GM13977 (cell line): ENCODE results near the gene ISCA1.
"Not testable (repeated sequence)": the region's sequence is repeated elsewhere in the genome, so short reads cannot be mapped to it uniquely, and the experiment has no call there.

Source experiments
- DNase-seq: peaks from one replicate; pipeline ENCODE4 v3.0.0; 2012; ENCODE audit warnings: low spot score
- CTCF ChIP-seq: IDR thresholded peaks from 2 replicates; pipeline ENCODE4 v1.5.1; 2012; ENCODE audit warnings: mild to moderate bottlenecking, control low read depth; ENCODE audit not compliant: insufficient read depth; ENCODE audit errors: extremely low read depth, missing control alignments
- in situ Hi-C: fragments of 300-500 bp; cut with MboI; formaldehyde crosslinking; loops from one replicate; pipeline ENCODE4 v1.12.0; 2022; ENCODE audit warnings: low sequenced_read_pairs, low pct_unique_long_range_greater_than_20kb, mixed read lengths, inconsistent platforms; ENCODE audit not compliant: unreplicated experiment

Gene ISCA1

GRCh38 chr9:86304236-86304730 is 21.9 kb upstream of the ISCA1 start:
- in situ Hi-C loops = no loop called here
- no peak for TF ChIP-seq CTCF
- DNase-seq = no peak

GRCh38 chr9:86303316-86303975 is 21.1 kb upstream of the ISCA1 start:
- no peak for DNase-seq
- in situ Hi-C loops = no loop called here
- TF ChIP-seq CTCF = no peak

- no peak for DNase-seq
- in situ Hi-C loops = no loop called here
Observed at GRCh38 chr9:86301686-86302085, 19.3 kb upstream of the ISCA1 start.

GRCh38 chr9:86300701-86301100 is 18.4 kb upstream of the ISCA1 start:
- TF ChIP-seq CTCF = no peak
- no peak for DNase-seq
- in situ Hi-C loops = no loop called here

More at GRCh38 chr9:86301686-86302085, 19.3 kb upstream of the ISCA1 start:
- no peak for TF ChIP-seq CTCF

GRCh38 chr9:86298873-86299272 is 16.5 kb upstream of the ISCA1 start:
- DNase-seq = no peak
- no peak for TF ChIP-seq CTCF
- in situ Hi-C loops = loop anchor here (25.0 kb wide), 1 partner anchor 487 kb away; no protein-coding TSS in a partner anchor

- in situ Hi-C loops = loop anchor here (25.0 kb wide), 1 partner anchor 478 kb away; no protein-coding TSS in a partner anchor
- DNase-seq = not testable (repeated sequence)
Observed at GRCh38 chr9:86290341-86290740, 8.0 kb upstream of the ISCA1 start.

- in situ Hi-C loops = loop anchor here (25.0 kb wide), 1 partner anchor 476 kb away; no protein-coding TSS in a partner anchor
- TF ChIP-seq CTCF = no peak
- DNase-seq = no peak
Observed at GRCh38 chr9:86288499-86289198, 6.3 kb upstream of the ISCA1 start.
